Suppressor macrophage treated with lipopolysaccharide for 1 hour (primary cell): ENCODE data around the gene TRAPPC10.

Experiments used
- DNase-seq, 3 donors: peaks; one replicate each; pipeline ENCODE4 v3.0.0-alpha.2; 2020 to 2022

Gene TRAPPC10

GRCh38 chr21:43982489-43983078 lies 29.5 kb upstream of the TRAPPC10 start:
- no peak for DNase-seq

DNA sequence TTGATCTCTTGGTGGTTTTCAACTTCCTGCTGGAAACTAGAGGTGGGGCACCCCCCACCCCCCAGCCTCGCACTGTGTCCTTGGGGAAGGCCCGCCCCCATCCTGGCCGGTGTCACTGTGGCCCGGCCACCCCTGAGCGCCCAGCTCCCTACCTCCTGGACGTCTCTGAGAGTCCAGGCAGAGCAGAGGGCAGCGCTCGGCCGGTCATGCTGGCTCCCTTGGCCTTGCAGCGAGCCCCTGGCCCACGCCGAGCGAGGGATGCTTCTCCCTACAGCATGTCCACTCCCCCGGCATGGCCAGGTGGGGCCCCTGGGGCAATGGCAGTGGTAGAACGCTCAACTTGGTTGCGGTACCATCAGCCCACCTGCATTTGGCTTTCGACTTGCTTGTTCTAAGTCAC lies 28.7 kb upstream of the TRAPPC10 start:
- DNase-seq = no peak

DNA sequence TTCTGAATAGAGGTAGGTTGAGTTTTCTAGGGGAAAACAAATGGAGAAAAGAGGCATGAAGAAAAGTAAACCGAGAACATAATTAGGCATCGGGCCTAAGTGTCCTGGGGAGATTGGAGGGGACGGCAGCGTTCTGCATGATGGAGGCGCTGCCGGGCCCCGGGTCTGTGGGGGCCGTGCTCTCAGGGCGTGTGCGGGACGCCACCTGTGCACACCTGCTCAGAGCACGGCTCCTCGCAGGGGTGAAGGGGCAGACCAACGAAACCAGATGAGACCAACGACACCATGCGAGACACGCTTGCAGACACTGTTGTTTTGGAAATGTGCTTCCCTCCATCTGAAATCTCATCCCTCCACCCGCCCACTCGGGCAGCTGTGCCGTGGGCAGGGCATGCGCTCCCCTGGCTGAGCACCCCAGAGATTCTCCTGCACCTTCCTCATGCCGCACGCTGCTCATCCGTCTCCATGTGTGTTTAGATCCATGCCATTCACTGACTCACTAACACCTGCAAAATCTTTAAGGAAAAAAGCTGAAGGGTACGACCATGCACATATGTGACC lies 28.2 kb upstream of the TRAPPC10 start:
- DNase-seq = no peak

GRCh38 chr21:43984905-43985689 lies 27.0 kb upstream of the TRAPPC10 start:
- DNase-seq = no peak

- DNase-seq = no peak
Observed at GRCh38 chr21:43985690-43986251, 26.3 kb upstream of the TRAPPC10 start.

DNA sequence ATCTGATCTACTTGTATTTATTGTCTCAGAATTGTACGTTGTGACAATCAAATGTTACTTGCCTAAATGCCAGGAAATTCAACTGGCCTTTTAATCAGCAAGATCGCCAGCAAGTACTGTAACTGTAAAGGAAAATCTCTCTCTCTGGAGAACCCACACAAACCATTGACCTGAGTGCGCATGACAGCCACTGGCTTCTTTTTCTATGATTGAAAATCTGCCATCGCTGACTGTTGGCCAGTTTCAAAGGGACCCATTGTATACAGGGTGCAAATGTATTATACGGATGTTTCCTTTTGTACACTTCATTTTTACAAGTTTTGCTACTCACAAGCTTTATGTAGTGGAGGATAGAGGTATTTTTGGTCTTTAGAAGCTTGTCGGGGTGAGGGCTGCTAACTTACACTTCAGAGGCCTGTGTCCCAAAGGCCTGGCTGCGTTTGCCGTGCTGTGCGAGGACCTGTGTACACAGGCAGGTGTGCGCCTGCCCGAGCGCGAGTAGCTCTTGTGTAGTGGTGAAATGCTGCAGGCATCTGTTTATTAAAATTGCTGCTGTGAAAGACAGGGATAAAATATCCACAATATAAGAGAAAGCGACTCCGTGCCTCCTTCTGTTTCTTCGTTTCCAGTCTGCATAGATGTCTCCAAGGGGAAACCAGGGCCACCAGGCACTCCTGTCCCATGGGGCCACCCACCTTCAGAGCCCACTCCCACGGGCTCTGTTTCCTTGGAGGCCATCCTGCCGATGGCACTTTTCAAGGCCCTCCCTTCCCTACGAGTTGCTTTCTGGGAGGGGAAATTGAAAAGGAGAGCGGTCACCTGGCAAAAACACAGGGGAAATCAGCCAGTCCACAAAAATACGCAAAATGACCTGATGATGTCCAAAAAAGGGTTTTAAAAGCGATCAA lies 25.3 kb upstream of the TRAPPC10 start:
- DNase-seq = no peak

- no peak for DNase-seq
Observed at GRCh38 chr21:43987509-43987908, 24.6 kb upstream of the TRAPPC10 start.

DNA sequence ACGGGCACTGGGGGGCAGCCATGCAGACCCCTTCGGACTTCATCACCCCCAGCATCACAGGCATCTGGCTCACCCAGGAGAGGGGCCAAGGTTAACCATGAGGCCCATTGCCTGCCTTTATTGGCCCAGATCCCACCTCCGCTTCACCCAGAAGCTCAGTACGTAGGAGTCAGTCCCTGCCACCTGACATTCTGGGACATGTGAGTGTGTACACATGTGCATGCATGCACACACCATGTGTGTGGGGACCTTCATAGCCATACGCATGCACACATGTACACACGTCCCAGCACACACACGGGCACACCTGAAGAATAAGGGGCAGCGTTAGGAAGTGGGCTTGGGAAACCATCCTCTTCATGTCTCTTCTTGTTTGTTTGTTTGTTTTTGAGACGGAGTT lies 24.1 kb upstream of the TRAPPC10 start:
- DNase-seq = no peak

DNA sequence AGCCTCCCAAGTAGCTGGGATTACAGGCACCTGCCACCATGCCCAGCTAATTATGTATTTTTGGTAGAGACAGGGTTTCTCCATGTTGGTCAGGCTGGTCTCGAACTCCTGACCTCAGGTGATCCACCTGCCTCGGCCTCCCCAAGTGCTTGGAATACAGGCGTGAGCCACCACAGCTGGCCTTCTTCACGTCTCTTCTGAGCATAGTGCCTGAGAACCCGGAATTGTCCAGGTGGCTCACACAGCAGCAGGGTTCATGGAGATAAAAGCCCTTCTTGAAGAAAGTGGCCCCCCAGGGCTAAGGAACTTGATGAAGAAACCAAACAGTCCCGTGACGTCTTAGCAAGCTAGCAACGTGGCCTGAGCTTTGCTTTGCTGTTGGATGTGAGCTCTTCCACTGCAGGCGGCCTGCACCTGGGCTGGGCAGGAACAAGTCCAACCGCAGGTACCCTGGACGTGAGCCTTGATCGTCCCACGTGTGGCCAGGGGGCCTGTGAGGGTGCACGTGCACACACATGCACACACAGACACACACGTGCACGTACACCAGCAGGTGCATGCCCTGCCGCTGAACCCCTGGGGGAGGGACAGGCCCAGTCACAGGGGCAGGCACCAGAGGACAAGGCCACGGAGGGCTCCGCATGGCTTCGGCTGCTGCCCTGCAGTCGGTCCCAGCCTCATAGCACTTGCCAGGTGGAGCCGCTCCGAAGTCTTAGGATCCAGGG lies 23.4 kb upstream of the TRAPPC10 start:
- DNase-seq = no peak

GRCh38 chr21:43989401-43989800 lies 22.7 kb upstream of the TRAPPC10 start:
- DNase-seq = no peak

- no peak for DNase-seq
Observed at GRCh38 chr21:43991447-43991991, 20.6 kb upstream of the TRAPPC10 start.

DNA sequence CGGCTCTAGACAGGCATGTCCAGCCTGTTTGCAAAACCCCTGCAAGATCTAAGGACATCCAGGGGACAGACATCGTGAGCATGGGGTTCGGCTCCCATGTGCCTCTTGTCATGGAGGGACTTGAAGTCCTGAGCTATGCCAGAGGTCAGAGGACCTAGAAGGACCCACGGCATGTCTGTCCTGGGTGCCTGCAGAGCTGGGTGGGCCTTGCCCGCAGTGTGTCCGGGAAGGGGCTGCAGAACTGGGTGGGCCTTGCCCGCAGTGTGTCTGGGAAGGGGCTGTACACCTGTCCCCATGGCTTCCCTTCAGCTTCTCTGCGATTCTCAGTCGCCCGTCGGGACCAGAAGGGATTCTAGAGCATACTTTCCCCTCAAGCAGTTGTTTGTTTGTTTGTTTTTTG lies 20.0 kb upstream of the TRAPPC10 start:
- no peak for DNase-seq

DNA sequence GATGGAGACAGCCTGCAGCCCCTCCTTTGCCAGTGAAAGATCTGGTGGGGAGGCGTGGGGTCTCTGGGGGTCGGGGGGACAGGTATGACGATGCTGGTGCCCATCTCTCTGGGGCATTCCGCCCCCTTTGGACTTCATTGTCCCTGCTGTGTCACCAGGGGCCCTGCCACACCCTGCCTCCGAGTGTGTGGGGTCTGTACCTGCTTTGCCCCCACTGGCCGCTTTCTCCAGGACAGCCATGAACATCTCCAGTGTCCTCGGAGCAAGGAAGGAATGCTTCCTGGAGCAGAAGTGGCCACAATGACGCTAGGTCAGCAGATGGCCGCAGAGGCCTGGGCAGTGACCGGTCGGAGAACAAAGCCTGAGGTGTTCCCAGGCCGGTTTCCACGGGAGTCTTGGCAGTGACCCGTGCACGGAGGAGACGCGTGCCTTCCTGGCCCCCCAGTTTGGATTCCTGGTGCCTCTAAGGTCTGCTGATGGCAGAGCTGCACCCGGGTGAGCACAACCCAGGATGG lies 18.6 kb upstream of the TRAPPC10 start:
- no peak for DNase-seq

- no peak for DNase-seq
Observed at GRCh38 chr21:43994085-43994484, 18.0 kb upstream of the TRAPPC10 start.

DNA sequence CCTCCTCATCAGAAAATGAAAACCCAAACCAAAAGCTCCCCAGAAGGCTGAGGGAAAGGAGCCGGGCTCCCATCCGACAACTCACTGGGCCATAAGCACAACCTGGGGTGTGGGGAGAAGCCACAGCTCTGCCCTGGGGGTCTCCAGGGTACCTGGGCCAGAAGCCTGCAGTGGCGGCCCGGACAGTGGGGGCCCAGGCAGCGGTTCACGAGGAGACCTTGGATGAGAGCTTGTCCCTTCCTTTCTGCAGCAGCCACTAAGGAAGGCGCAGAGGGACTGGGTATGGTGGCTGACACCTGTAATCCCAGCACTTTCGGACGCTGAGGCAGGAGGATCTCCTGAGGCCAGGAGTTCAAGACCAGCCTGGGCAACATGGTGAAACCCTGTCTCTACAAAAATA lies 17.5 kb upstream of the TRAPPC10 start:
- DNase-seq = no peak

DNA sequence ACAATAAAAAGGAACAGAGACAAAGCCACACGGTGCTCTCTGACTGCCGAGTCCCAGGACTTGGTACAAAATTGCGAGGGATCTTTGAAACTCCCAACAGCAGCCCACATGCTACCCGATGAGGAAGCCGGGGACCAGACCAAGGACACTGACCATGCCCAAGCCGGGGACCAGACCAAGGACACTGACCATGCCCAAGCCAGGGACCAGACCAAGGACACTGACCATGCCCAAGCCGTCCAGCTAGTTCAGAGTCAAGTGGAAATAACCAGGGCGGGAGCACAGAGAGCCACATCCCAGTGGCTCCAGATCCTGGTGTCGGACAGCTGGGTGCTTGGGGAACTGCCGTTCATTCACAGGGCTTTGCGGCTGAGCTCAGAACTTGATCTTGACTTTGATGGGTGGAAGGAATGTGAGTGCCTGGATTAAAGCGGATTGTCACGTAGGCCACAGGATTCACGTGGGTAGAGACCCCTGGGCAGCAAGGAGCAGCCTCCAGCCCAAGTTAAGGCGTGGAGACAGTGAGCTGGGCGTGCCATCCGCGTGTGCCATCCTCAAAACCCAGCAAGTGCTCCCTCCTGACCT lies 16.5 kb upstream of the TRAPPC10 start:
- no peak for DNase-seq

GRCh38 chr21:43997766-43998742 lies 14.1 kb upstream of the TRAPPC10 start:
- DNase-seq = no peak

- DNase-seq = no peak
Observed at GRCh38 chr21:44000360-44000759, 11.7 kb upstream of the TRAPPC10 start.

DNA sequence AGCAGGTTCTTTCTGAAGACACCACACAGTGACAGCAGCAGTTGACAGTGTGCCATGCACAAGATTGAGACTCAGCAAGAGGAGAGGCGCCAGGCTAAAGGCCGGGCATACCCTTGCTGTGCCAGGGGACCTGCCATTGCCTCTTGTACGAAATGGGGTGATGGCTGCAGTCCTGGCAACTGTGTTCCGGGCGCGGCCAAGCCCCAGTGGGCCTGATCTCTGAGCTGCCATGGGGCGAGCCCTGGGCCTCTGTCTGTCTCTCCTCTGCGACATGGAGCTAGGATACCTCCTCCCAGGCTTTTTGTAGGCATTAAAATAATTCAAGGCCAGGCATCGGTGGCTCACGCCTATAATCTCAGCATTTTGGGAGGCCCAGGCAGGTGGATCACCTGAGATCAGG lies 9.6 kb upstream of the TRAPPC10 start:
- DNase-seq = no peak

GRCh38 chr21:44003307-44003966 lies 8.7 kb upstream of the TRAPPC10 start:
- DNase-seq = no peak
